Right lobe of liver (tissue), 4 donors: ENCODE results near the gene TSPAN6.

Experiments
- POLR2A ChIP-seq: fragments of 450-650 bp; IDR thresholded peaks from one replicate; pipeline ENCODE4 v1.6.1; 2017; ENCODE audit warnings: antibody characterized with exemption, mild to moderate bottlenecking
- TF ChIP-seq, protein P1 (sequence below), 4 donors: fragments of 200-600 bp in 3 of 4; fragments of 450-650 bp in 1 of 4; IDR thresholded peaks; one replicate each; pipeline versions ENCODE4 v1.5.1 to v1.8.0; 2016 to 2022; ENCODE audit warnings: antibody characterized with exemption in 4 of 4, mild to moderate bottlenecking in 2 of 4
- donor health status: DM: no; HTN: no; CAD: no.
- donor health status: DM: no; HTN: no; CAD: no.
- donor health status: DM: no; HTN: yes; CAD: no.

DNA sequence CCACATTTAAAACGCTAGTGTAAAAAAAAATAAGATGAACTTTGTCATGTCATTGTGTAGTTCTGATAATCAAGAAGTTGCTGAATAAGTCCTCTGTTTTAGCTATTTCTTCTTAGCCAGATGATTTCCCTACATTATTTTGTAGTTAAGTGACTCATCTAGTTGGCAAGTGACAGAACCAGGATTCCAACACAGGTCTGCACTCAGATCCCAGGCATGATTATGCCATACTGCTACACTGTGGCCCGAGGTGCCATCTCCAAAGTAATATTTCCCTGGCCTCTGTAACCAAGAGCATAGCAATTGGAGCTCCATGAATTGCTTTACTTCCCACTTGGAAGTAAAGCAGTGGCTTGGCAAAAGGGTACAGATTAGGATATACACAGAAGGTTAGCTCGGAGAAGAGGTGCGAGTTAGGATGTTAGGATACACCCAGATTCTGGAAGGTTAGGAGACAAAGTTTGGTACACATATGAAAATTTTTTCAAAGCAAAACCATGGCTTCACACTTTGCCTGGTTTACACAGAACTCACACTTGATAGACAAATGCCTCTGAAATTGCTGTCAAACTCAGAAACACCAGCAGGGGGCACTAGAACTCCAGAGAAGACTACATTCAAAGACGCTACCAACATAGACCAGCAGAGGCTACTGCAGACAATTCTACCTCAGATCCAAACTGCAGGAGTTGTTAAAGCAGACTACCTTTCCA, 48.8 kb upstream of the TSPAN6 start:
- TF ChIP-seq POLR2A: no peak
- TF ChIP-seq, protein P1, sequence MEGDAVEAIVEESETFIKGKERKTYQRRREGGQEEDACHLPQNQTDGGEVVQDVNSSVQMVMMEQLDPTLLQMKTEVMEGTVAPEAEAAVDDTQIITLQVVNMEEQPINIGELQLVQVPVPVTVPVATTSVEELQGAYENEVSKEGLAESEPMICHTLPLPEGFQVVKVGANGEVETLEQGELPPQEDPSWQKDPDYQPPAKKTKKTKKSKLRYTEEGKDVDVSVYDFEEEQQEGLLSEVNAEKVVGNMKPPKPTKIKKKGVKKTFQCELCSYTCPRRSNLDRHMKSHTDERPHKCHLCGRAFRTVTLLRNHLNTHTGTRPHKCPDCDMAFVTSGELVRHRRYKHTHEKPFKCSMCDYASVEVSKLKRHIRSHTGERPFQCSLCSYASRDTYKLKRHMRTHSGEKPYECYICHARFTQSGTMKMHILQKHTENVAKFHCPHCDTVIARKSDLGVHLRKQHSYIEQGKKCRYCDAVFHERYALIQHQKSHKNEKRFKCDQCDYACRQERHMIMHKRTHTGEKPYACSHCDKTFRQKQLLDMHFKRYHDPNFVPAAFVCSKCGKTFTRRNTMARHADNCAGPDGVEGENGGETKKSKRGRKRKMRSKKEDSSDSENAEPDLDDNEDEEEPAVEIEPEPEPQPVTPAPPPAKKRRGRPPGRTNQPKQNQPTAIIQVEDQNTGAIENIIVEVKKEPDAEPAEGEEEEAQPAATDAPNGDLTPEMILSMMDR (IDR thresholded peaks at IDR 0.05): peak; percentile 87 to 99 (median 90)
